ENCODE results near the gene PAPPA2.

- TF ChIP-seq POLR2AphosphoS5 (IDR thresholded peaks at IDR 0.05; ENCODE audit: low read depth, low read length) (no peak), POLR2A (IDR thresholded peaks at IDR 0.05; ENCODE audit: low read depth, low read length) (no peak), TAF1 (IDR thresholded peaks at IDR 0.05; ENCODE audit: borderline replicate concordance, low read depth, low read length) (no peak)
Observed at GRCh38 chr1:176576670-176577069, 113.7 kb downstream of the PAPPA2 start.
